ENCODE data around the gene S100A7A.

DNA sequence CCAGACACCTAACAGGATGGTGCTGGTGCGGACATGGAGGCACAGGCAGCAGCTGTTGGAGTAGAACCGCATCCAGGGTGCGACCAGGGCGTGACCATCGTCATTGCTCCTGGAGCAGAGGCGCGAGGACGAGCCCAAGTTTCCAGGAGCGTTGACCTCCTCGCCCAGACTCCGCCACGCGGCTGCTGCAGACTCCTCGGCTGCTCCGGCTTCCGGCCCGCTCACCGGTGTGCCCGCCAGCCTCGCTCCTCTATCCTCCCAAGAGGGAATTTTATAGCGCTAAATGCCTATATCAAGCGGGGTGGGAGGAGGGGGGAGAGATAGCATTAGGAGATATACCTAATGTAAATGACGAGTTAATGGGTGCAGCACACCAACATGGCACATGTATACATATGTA is 35.6 kb upstream of the S100A7A start:
- TF ChIP-seq ARNT (IDR thresholded peaks at IDR 0.05) (no peak), FOXM1 (IDR thresholded peaks at IDR 0.05; ENCODE audit: borderline replicate concordance) (no peak), FOXK2 (IDR thresholded peaks at IDR 0.05) (no peak), BHLHE40 (IDR thresholded peaks at IDR 0.05; ENCODE audit: borderline replicate concordance) (no peak), NFRKB (IDR thresholded peaks at IDR 0.05) (no peak), FOXA1 (IDR thresholded peaks at IDR 0.05) (no peak), ZNF384 (IDR thresholded peaks at IDR 0.05) (no peak), SP1 (IDR thresholded peaks at IDR 0.05) (no peak), TARDBP (IDR thresholded peaks at IDR 0.05) (no peak), HDGF (IDR thresholded peaks at IDR 0.05; ENCODE audit: borderline replicate concordance) (no peak)
- TF ChIP-seq, protein P1, sequence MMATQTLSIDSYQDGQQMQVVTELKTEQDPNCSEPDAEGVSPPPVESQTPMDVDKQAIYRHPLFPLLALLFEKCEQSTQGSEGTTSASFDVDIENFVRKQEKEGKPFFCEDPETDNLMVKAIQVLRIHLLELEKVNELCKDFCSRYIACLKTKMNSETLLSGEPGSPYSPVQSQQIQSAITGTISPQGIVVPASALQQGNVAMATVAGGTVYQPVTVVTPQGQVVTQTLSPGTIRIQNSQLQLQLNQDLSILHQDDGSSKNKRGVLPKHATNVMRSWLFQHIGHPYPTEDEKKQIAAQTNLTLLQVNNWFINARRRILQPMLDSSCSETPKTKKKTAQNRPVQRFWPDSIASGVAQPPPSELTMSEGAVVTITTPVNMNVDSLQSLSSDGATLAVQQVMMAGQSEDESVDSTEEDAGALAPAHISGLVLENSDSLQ (IDR thresholded peaks at IDR 0.05): no peak

All from HEK293T (cell line).